GM23338 (cell line): ENCODE results near the gene ADGRL3. TPM values are rescaled to one million over a fixed set of nuclear protein-coding genes. Genes with fewer than 3 reads are reported as not detected.

Experiments used
- ATAC-seq: fragments of 200-7000 bp; cut with Tn5 transposase; 3 replicates; pipeline ENCODE4 v1.9.1; 2020
- DNase-seq: peaks from one replicate; pipeline ENCODE4 v3.0.0-alpha.2; 2015; ENCODE audit warnings: low spot score
- H2AFZ ChIP-seq: fragments of 200-600 bp; sonication (generic); 2 replicates; pipeline ENCODE4 v1.8.0; 2016; ENCODE audit warnings: antibody characterized with exemption, mild to moderate bottlenecking, moderate library complexity
- H3F3A ChIP-seq: fragments of 200-600 bp; sonication (generic); replicated peaks from 2 replicates; pipeline ENCODE4 v1.8.0; 2017; ENCODE audit warnings: antibody characterized with exemption, mixed run types, low read depth
- H3K27ac ChIP-seq: fragments of 200-600 bp; sonication (generic); 2 replicates; pipeline ENCODE4 v1.6.1; 2016; ENCODE audit warnings: low read depth
- H3K27me3 ChIP-seq: fragments of 200-600 bp; sonication (generic); 2 replicates; pipeline ENCODE4 v1.8.0; 2016; ENCODE audit warnings: mild to moderate bottlenecking, mixed run types, moderate library complexity; ENCODE audit not compliant: insufficient read depth
- H3K36me3 ChIP-seq: fragments of 200-600 bp; sonication (generic); 2 replicates; pipeline ENCODE4 v1.8.0; 2016; ENCODE audit warnings: mild to moderate bottlenecking; ENCODE audit not compliant: insufficient read depth
- H3K4me1 ChIP-seq: fragments of 200-600 bp; sonication (generic); 2 replicates; pipeline ENCODE4 v1.8.0; 2016; ENCODE audit warnings: mild to moderate bottlenecking, moderate library complexity; ENCODE audit not compliant: insufficient read depth
- H3K4me2 ChIP-seq: fragments of 200-600 bp; sonication (generic); 2 replicates; pipeline ENCODE4 v1.7.1; 2017; ENCODE audit warnings: mixed run types
- H3K4me3 ChIP-seq: fragments of 200-600 bp; sonication (generic); 2 replicates; pipeline ENCODE4 v1.6.1; 2016; ENCODE audit warnings: mixed run types
- H3K79me2 ChIP-seq: fragments of 200-600 bp; sonication (generic); replicated peaks from 2 replicates; pipeline ENCODE4 v1.8.0; 2017; ENCODE audit warnings: mild to moderate bottlenecking; ENCODE audit not compliant: insufficient read depth
- H3K9me2 ChIP-seq: fragments of 200-600 bp; sonication (generic); 2 replicates; pipeline ENCODE4 v1.8.0; 2017; ENCODE audit not compliant: insufficient read depth
- H4K20me1 ChIP-seq: fragments of 200-600 bp; sonication (generic); replicated peaks from 2 replicates; pipeline ENCODE4 v1.8.0; 2017; ENCODE audit warnings: mild to moderate bottlenecking; ENCODE audit not compliant: insufficient read depth
- H3K27ac Mint-ChIP-seq: 2 replicates; pipeline ENCODE4 v1.8.0; 2020; ENCODE audit warnings: inconsistent platforms, mild to moderate bottlenecking, moderate library complexity, mixed read lengths
- H3K27me3 Mint-ChIP-seq: 3 replicates; pipeline ENCODE4 v1.8.0; 2022; ENCODE audit warnings: low read depth, mild to moderate bottlenecking, moderate library complexity, mixed read lengths, inconsistent platforms; ENCODE audit not compliant: insufficient read depth, poor library complexity
- H3K36me3 Mint-ChIP-seq: 3 replicates; pipeline ENCODE4 v1.8.0; 2021; ENCODE audit warnings: low read depth, mild to moderate bottlenecking, inconsistent platforms, moderate library complexity, mixed read lengths
- H3K4me1 Mint-ChIP-seq: 3 replicates; pipeline ENCODE4 v1.8.0; 2020; ENCODE audit warnings: mild to moderate bottlenecking, inconsistent platforms, mixed read lengths
- H3K4me3 Mint-ChIP-seq: 3 replicates; pipeline ENCODE4 v1.8.0; 2021; ENCODE audit warnings: moderate library complexity, mild to moderate bottlenecking, inconsistent platforms, mixed read lengths
- H3K9me3 Mint-ChIP-seq: 3 replicates; pipeline ENCODE4 v1.8.0; 2020; ENCODE audit warnings: moderate library complexity, mild to moderate bottlenecking, inconsistent platforms, mixed read lengths
- CREB1 ChIP-seq: fragments of 250-450 bp; sonication (Bioruptor Pico); IDR thresholded peaks from 2 replicates; pipeline ENCODE4 v1.5.0; 2020; ENCODE audit warnings: low read depth, mild to moderate bottlenecking, moderate library complexity
- EZH2 ChIP-seq: fragments of 200-600 bp; sonication (generic); IDR thresholded peaks from one replicate; pipeline ENCODE4 v1.8.0; 2017; ENCODE audit warnings: antibody characterized with exemption, mild to moderate bottlenecking, low read depth; ENCODE audit not compliant: unreplicated experiment
- EZH2phosphoT487 ChIP-seq: fragments of 200-600 bp; sonication (generic); IDR thresholded peaks from one replicate; pipeline ENCODE4 v1.8.1; 2018; ENCODE audit warnings: antibody characterized with exemption; ENCODE audit not compliant: unreplicated experiment
- JUNB ChIP-seq: IDR thresholded peaks from one replicate; pipeline ENCODE4 v1.6.1; 2016; ENCODE audit warnings: antibody characterized with exemption; ENCODE audit not compliant: unreplicated experiment
- ZNF114 ChIP-seq: fragments of 250-450 bp; sonication (Bioruptor Pico); IDR thresholded peaks from 2 replicates; pipeline ENCODE4 v1.5.0; 2020; ENCODE audit warnings: mild to moderate bottlenecking, moderate library complexity
- ZNF331 ChIP-seq: fragments of 250-450 bp; sonication (Bioruptor Pico); IDR thresholded peaks from 2 replicates; pipeline ENCODE4 v1.5.0; 2020; ENCODE audit warnings: low read depth, mild to moderate bottlenecking, moderate library complexity
- polyA plus RNA-seq: library from polyadenylated mRNA; unstranded; fragments of >200 nt; fragmentation: Nextera tagmentation; extraction: Ambion mirVana; gene quantifications from 2 replicates; pipeline ENCODE4 v1.2.1, GENCODE V29; 2016
- total RNA-seq: library from RNA; depleted of rRNA; stranded (reverse); fragments of >200 nt; shearing (Covaris generic); gene quantifications from 2 replicates; pipeline ENCODE4 v1.2.3, GENCODE V29; 2014
- TF ChIP-seq, protein P1 (sequence below): IDR thresholded peaks from one replicate; pipeline ENCODE4 v1.6.1; 2018; ENCODE audit warnings: antibody characterized with exemption; ENCODE audit not compliant: unreplicated experiment
- TF ChIP-seq, protein P2 (sequence below): IDR thresholded peaks from 2 replicates; pipeline ENCODE4 v1.6.1; 2016; ENCODE audit warnings: antibody characterized with exemption
- TF ChIP-seq, protein P3 (sequence below), 2 experiments: fragments of 200-600 bp in 1 of 2; sonication (generic) in 1 of 2; conservative IDR thresholded peaks; 2 replicates each; pipeline versions ENCODE4 v1.5.1 to v1.6.1; 2016 to 2017; ENCODE audit warnings: antibody characterized with exemption in 2 of 2, low read depth in 2 of 2, mild to moderate bottlenecking in 2 of 2, moderate library complexity in 1 of 2
- TF ChIP-seq, protein P4 (sequence below): fragments of 250-450 bp; sonication (Bioruptor Pico); IDR thresholded peaks from 2 replicates; pipeline ENCODE4 v1.5.0; 2020; ENCODE audit warnings: mild to moderate bottlenecking, moderate library complexity

The ADGRL3 gene
- total and polyA plus RNA-seq, 2 experiments from 2014 or later = 9.7 to 16.5 TPM

DNA sequence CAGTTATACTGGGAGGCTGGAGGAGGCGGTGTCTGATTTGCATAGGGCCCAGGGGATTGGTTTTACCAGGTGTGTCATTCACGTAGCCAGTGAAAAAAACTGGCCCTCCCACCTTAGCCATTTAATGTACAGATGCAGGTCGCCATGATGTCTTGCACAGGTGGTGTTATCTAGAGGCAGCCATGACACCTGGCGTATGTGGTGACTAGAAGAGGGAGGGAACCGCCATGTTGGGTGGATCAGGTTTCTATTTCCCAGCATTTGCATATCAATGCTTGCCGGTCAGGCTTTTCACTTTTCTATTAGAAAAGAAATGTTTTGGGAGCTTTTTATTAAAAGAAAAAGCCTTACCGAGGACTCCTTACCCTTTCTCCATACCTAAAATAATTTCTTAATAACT, 523.4 kb downstream of the ADGRL3 start (continued):
- TF ChIP-seq, protein P1, sequence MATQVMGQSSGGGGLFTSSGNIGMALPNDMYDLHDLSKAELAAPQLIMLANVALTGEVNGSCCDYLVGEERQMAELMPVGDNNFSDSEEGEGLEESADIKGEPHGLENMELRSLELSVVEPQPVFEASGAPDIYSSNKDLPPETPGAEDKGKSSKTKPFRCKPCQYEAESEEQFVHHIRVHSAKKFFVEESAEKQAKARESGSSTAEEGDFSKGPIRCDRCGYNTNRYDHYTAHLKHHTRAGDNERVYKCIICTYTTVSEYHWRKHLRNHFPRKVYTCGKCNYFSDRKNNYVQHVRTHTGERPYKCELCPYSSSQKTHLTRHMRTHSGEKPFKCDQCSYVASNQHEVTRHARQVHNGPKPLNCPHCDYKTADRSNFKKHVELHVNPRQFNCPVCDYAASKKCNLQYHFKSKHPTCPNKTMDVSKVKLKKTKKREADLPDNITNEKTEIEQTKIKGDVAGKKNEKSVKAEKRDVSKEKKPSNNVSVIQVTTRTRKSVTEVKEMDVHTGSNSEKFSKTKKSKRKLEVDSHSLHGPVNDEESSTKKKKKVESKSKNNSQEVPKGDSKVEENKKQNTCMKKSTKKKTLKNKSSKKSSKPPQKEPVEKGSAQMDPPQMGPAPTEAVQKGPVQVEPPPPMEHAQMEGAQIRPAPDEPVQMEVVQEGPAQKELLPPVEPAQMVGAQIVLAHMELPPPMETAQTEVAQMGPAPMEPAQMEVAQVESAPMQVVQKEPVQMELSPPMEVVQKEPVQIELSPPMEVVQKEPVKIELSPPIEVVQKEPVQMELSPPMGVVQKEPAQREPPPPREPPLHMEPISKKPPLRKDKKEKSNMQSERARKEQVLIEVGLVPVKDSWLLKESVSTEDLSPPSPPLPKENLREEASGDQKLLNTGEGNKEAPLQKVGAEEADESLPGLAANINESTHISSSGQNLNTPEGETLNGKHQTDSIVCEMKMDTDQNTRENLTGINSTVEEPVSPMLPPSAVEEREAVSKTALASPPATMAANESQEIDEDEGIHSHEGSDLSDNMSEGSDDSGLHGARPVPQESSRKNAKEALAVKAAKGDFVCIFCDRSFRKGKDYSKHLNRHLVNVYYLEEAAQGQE = no peak
- no peak for TF ChIP-seq EZH2
- no peak for TF ChIP-seq EZH2phosphoT487
- TF ChIP-seq, protein P2, sequence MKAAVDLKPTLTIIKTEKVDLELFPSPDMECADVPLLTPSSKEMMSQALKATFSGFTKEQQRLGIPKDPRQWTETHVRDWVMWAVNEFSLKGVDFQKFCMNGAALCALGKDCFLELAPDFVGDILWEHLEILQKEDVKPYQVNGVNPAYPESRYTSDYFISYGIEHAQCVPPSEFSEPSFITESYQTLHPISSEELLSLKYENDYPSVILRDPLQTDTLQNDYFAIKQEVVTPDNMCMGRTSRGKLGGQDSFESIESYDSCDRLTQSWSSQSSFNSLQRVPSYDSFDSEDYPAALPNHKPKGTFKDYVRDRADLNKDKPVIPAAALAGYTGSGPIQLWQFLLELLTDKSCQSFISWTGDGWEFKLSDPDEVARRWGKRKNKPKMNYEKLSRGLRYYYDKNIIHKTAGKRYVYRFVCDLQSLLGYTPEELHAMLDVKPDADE = no peak
- TF ChIP-seq JUNB = no peak
- no peak for TF ChIP-seq ZNF331 (CRISPR knock-in tag)
- TF ChIP-seq, protein P3, sequence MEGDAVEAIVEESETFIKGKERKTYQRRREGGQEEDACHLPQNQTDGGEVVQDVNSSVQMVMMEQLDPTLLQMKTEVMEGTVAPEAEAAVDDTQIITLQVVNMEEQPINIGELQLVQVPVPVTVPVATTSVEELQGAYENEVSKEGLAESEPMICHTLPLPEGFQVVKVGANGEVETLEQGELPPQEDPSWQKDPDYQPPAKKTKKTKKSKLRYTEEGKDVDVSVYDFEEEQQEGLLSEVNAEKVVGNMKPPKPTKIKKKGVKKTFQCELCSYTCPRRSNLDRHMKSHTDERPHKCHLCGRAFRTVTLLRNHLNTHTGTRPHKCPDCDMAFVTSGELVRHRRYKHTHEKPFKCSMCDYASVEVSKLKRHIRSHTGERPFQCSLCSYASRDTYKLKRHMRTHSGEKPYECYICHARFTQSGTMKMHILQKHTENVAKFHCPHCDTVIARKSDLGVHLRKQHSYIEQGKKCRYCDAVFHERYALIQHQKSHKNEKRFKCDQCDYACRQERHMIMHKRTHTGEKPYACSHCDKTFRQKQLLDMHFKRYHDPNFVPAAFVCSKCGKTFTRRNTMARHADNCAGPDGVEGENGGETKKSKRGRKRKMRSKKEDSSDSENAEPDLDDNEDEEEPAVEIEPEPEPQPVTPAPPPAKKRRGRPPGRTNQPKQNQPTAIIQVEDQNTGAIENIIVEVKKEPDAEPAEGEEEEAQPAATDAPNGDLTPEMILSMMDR (conservative IDR thresholded peaks at IDR 0.05; ENCODE audit: low read depth in 2 of 2) = no peak

DNA sequence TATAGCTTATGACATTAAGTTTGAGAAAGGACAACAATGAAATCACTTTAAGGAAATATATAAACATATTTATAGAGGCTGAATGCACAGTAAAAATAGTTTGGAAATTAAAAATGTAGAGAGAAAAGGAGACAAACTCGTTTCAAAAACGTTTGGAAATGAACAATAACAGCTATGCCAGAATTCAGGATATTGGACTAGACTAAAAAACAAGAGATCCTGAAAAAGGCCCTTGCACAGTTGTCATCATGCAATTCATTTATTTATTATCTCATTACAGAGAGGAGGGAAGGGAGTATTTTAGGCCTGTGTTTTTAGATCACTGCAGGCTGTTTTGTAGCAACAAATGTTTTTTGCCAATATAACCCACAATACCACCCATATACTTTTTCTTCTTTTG, 527.2 kb downstream of the ADGRL3 start:
- no peak overlapping the region for H3K27ac Mint-ChIP-seq
- no peak for ATAC-seq
- no peaks in the 10 kb centered on the region for H3K27me3 Mint-ChIP-seq
- no peaks in the 10 kb centered on the region for H3K27me3 ChIP-seq
- H3K4me1 Mint-ChIP-seq = peaks cover 10% of the 10 kb centered on the region
- no peak for DNase-seq
- H3K4me1 ChIP-seq = peaks cover 11% of the 10 kb centered on the region
- H3K27ac ChIP-seq = no peak overlapping the region
- no peak overlapping the region for H3K4me3 ChIP-seq
- H2AFZ ChIP-seq = no peak overlapping the region
- no peaks in the 10 kb centered on the region for H3K36me3 ChIP-seq
- H3F3A ChIP-seq = no peaks in the 10 kb centered on the region
- H3K9me2 ChIP-seq = no peaks in the 10 kb centered on the region
- H3K9me3 Mint-ChIP-seq = no peaks in the 10 kb centered on the region
- no peaks in the 10 kb centered on the region for H3K36me3 Mint-ChIP-seq
- H3K79me2 ChIP-seq = no peaks in the 10 kb centered on the region
- no peak overlapping the region for H3K4me3 Mint-ChIP-seq
- no peak overlapping the region for H3K4me2 ChIP-seq
- H4K20me1 ChIP-seq = no peaks in the 10 kb centered on the region
- TF ChIP-seq ZNF114 (CRISPR knock-in tag) = no peak
- TF ChIP-seq EZH2 = no peak
- TF ChIP-seq, protein P3 (conservative IDR thresholded peaks at IDR 0.05; ENCODE audit: low read depth in 2 of 2) = no peak
- TF ChIP-seq CREB1 (CRISPR knock-in tag) = no peak
- TF ChIP-seq, protein P4, sequence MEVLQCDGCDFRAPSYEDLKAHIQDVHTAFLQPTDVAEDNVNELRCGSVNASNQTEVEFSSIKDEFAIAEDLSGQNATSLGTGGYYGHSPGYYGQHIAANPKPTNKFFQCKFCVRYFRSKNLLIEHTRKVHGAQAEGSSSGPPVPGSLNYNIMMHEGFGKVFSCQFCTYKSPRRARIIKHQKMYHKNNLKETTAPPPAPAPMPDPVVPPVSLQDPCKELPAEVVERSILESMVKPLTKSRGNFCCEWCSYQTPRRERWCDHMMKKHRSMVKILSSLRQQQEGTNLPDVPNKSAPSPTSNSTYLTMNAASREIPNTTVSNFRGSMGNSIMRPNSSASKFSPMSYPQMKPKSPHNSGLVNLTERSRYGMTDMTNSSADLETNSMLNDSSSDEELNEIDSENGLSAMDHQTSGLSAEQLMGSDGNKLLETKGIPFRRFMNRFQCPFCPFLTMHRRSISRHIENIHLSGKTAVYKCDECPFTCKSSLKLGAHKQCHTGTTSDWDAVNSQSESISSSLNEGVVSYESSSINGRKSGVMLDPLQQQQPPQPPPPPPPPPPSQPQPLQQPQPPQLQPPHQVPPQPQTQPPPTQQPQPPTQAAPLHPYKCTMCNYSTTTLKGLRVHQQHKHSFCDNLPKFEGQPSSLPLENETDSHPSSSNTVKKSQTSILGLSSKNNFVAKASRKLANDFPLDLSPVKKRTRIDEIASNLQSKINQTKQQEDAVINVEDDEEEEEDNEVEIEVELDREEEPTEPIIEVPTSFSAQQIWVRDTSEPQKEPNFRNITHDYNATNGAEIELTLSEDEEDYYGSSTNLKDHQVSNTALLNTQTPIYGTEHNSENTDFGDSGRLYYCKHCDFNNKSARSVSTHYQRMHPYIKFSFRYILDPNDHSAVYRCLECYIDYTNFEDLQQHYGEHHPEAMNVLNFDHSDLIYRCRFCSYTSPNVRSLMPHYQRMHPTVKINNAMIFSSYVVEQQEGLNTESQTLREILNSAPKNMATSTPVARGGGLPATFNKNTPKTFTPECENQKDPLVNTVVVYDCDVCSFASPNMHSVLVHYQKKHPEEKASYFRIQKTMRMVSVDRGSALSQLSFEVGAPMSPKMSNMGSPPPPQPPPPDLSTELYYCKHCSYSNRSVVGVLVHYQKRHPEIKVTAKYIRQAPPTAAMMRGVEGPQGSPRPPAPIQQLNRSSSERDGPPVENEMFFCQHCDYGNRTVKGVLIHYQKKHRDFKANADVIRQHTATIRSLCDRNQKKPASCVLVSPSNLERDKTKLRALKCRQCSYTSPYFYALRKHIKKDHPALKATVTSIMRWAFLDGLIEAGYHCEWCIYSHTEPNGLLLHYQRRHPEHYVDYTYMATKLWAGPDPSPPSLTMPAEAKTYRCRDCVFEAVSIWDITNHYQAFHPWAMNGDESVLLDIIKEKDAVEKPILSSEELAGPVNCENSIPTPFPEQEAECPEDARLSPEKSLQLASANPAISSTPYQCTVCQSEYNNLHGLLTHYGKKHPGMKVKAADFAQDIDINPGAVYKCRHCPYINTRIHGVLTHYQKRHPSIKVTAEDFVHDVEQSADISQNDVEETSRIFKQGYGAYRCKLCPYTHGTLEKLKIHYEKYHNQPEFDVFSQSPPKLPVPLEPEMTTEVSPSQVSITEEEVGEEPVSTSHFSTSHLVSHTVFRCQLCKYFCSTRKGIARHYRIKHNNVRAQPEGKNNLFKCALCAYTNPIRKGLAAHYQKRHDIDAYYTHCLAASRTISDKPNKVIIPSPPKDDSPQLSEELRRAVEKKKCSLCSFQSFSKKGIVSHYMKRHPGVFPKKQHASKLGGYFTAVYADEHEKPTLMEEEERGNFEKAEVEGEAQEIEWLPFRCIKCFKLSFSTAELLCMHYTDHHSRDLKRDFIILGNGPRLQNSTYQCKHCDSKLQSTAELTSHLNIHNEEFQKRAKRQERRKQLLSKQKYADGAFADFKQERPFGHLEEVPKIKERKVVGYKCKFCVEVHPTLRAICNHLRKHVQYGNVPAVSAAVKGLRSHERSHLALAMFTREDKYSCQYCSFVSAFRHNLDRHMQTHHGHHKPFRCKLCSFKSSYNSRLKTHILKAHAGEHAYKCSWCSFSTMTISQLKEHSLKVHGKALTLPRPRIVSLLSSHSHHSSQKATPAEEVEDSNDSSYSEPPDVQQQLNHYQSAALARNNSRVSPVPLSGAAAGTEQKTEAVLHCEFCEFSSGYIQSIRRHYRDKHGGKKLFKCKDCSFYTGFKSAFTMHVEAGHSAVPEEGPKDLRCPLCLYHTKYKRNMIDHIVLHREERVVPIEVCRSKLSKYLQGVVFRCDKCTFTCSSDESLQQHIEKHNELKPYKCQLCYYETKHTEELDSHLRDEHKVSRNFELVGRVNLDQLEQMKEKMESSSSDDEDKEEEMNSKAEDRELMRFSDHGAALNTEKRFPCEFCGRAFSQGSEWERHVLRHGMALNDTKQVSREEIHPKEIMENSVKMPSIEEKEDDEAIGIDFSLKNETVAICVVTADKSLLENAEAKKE (CRISPR knock-in tag) = no peak
